Measurements from ENCODE around the gene SLC25A53. TPM values are rescaled to one million over a fixed set of nuclear protein-coding genes. Genes with fewer than 3 reads are reported as not detected.

Gene SLC25A53
- total RNA-seq, 1 donor from 2014 or later, result 9.6 TPM

- ChIA-PET POLR2A (interaction anchor here (1.2 to 3.3 kb wide), 2 partner anchors 9 to 335 kb away, joined by 3 to 75 read pairs; partner anchors contain the start of genes RAB9B and SLC25A53), CTCF (interaction anchor here (1.6 kb wide), 1 partner anchor 9 kb away, joined by 8 read pairs; the partner anchor contains the start of gene SLC25A53)
- intact Hi-C loops (cut with micrococcal nuclease), result loop anchor here (1.0 to 10.0 kb wide), 2 partner anchors 9 to 951 kb away; partner anchors contain the start of genes BEX4 and SLC25A53
- peaks cover 32% of the 10 kb centered on the region for H3K4me1 Mint-ChIP-seq
- H3K27ac Mint-ChIP-seq, result peak within 1 kb of the TSS; percentile 87
- H3K4me3 Mint-ChIP-seq, result peak within 1 kb of the TSS; percentile 87
- no peaks in the 10 kb centered on the region for H3K9me3 Mint-ChIP-seq
- peaks cover 2% of the 10 kb centered on the region for H3K36me3 Mint-ChIP-seq (ENCODE audit: low read depth)
- TF ChIP-seq, protein P1, sequence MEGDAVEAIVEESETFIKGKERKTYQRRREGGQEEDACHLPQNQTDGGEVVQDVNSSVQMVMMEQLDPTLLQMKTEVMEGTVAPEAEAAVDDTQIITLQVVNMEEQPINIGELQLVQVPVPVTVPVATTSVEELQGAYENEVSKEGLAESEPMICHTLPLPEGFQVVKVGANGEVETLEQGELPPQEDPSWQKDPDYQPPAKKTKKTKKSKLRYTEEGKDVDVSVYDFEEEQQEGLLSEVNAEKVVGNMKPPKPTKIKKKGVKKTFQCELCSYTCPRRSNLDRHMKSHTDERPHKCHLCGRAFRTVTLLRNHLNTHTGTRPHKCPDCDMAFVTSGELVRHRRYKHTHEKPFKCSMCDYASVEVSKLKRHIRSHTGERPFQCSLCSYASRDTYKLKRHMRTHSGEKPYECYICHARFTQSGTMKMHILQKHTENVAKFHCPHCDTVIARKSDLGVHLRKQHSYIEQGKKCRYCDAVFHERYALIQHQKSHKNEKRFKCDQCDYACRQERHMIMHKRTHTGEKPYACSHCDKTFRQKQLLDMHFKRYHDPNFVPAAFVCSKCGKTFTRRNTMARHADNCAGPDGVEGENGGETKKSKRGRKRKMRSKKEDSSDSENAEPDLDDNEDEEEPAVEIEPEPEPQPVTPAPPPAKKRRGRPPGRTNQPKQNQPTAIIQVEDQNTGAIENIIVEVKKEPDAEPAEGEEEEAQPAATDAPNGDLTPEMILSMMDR (IDR thresholded peaks at IDR 0.05), result no peak
- no peaks in the 10 kb centered on the region for H3K27me3 Mint-ChIP-seq
- DNase-seq (peak; percentile 76), ATAC-seq (ENCODE audit: low read depth) (peak; percentile 98)
Measured at GRCh38 chrX:104165894-104166734, 9.3 kb upstream of the SLC25A53 start, which contains the start of gene FAM199X. TSS of gene FAM199X (plus strand) at chrX:104166453. CDS start at chrX:104166786, 333 bp downstream.

- H3K36me3 Mint-ChIP-seq (ENCODE audit: low read depth), result peaks cover 11% of the 10 kb centered on the region
Measured at GRCh38 chrX:104151037-104151436, 5.8 kb downstream of the SLC25A53 start.

GRCh38 chrX:104141087-104141760 lies 15.6 kb downstream of the SLC25A53 start:
- TF ChIP-seq, protein P1 (IDR thresholded peaks at IDR 0.05), result no peak
- intact Hi-C loops (cut with micrococcal nuclease), result no loop called here
- Mint-ChIP-seq H3K9me3 (no peaks in the 10 kb centered on the region), H3K27ac (no peak overlapping the region), H3K4me3 (no peak overlapping the region), H3K27me3 (no peaks in the 10 kb centered on the region), H3K36me3 (ENCODE audit: low read depth) (peaks cover 18% of the 10 kb centered on the region), H3K4me1 (peaks cover 23% of the 10 kb centered on the region)
- ATAC-seq (ENCODE audit: low read depth), result no peak
- POLR2A ChIA-PET, result no interaction called here
- CTCF ChIA-PET, result interaction anchor here (0.9 to 1.4 kb wide), 2 partner anchors 15 to 18 kb away, joined by 3 read pairs; no protein-coding TSS in a partner anchor
- no peak for DNase-seq

More at GRCh38 chrX:104151037-104151436, 5.8 kb downstream of the SLC25A53 start:
- Mint-ChIP-seq H3K9me3 (no peaks in the 10 kb centered on the region), H3K27me3 (no peaks in the 10 kb centered on the region), H3K4me1 (peaks cover 15% of the 10 kb centered on the region), H3K27ac (no peak overlapping the region), H3K4me3 (no peak overlapping the region)
- DNase-seq, result no peak
- ATAC-seq (ENCODE audit: low read depth), result no peak
- intact Hi-C loops (cut with micrococcal nuclease), result no loop called here
- TF ChIP-seq, protein P1 (IDR thresholded peaks at IDR 0.05), result no peak
- POLR2A ChIA-PET, result no interaction called here
- CTCF ChIA-PET, result no interaction called here

DNA sequence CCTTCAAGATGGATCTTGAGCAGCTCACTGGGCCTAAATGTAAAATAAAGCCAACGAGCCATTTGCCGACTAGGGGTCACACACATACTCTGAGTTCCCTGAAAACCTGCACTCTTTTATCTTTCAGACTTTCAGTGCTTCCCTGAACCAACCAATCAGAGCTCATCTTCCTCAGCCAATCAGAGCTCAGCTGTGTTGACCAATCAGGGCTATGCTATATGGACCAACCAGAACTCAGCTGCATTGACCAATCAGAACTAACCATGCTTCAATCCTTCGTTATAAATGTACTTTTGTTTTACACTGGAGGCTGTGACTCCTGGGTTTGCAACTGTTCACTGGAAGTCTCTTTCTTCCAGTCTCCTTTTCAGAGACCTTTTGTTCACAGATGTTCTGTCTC lies 19.3 kb downstream of the SLC25A53 start:
- no peaks in the 10 kb centered on the region for H3K9me3 Mint-ChIP-seq
- H3K4me3 Mint-ChIP-seq, result no peak overlapping the region
- H3K27me3 Mint-ChIP-seq, result no peaks in the 10 kb centered on the region
- intact Hi-C loops (cut with micrococcal nuclease), result loop anchor here (5.0 to 10.0 kb wide), 2 partner anchors 220 to 603 kb away; no protein-coding TSS in a partner anchor
- TF ChIP-seq, protein P1 (IDR thresholded peaks at IDR 0.05), result no peak
- peaks cover 19% of the 10 kb centered on the region for H3K4me1 Mint-ChIP-seq
- H3K27ac Mint-ChIP-seq, result no peak overlapping the region
- POLR2A ChIA-PET, result interaction anchor here (0.5 to 0.6 kb wide), 2 partner anchors 13 to 14 kb away, joined by 3 to 5 read pairs; no protein-coding TSS in a partner anchor
- CTCF ChIA-PET, result interaction anchor here (2.0 to 3.4 kb wide), 4 partner anchors 25 to 292 kb away, joined by 5 to 26 read pairs (median 14); partner anchors contain the start of gene ZCCHC18
- ATAC-seq (ENCODE audit: low read depth) (no peak), DNase-seq (no peak)
- H3K36me3 Mint-ChIP-seq (ENCODE audit: low read depth), result peaks cover 7% of the 10 kb centered on the region
